CD14-positive monocyte (primary cell): ENCODE measurements around the gene HMG20B. TPM values are rescaled to one million over a fixed set of nuclear protein-coding genes. Genes with fewer than 3 reads are reported as not detected.

Experiments used
- DNase-seq, 3 donors: peaks; one replicate each; pipeline ENCODE4 v3.0.0-alpha.2; 2011 to 2022
- H2AFZ ChIP-seq: 2 replicates; pipeline ENCODE4 v1.6.0; 2012; ENCODE audit warnings: mild to moderate bottlenecking, low read depth, low read length, inconsistent platforms; ENCODE audit not compliant: insufficient read depth, poor library complexity, severe bottlenecking
- H3K27ac ChIP-seq, 2 donors: 1 replicate in 1 of 2; 2 replicates in 1 of 2; pipeline ENCODE4 v1.5.1; 2012 to 2013; ENCODE audit warnings: low read length in 2 of 2, control low read depth in 1 of 2, inconsistent platforms in 1 of 2, low read depth in 1 of 2, mild to moderate bottlenecking in 1 of 2
- H3K27me3 ChIP-seq, 2 donors: one replicate each; pipeline versions ENCODE4 v1.6.0 to v1.6.1; 2011 to 2013; ENCODE audit warnings: low read length in 2 of 2; ENCODE audit not compliant: control insufficient read depth in 2 of 2, insufficient read depth in 2 of 2
- H3K36me3 ChIP-seq, 2 donors: replicated peaks in 1 of 2; 1 replicate in 1 of 2; 2 replicates in 1 of 2; pipeline versions ENCODE4 v1.5.1 to v1.6.1; 2012 to 2013; ENCODE audit warnings: low read length in 2 of 2, control low read depth in 1 of 2, inconsistent platforms in 1 of 2, mild to moderate bottlenecking in 1 of 2; ENCODE audit not compliant: insufficient read depth in 2 of 2, control insufficient read depth in 1 of 2
- H3K4me1 ChIP-seq, 2 donors: 1 replicate in 1 of 2; 2 replicates in 1 of 2; pipeline versions ENCODE4 v1.5.1 to v1.6.1; 2012 to 2013; ENCODE audit warnings: low read length in 2 of 2, control low read depth in 1 of 2, inconsistent platforms in 1 of 2, mild to moderate bottlenecking in 1 of 2, moderate library complexity in 1 of 2; ENCODE audit not compliant: insufficient read depth in 2 of 2, control insufficient read depth in 1 of 2
- H3K4me2 ChIP-seq: replicated peaks from 2 replicates; pipeline ENCODE3; 2012; ENCODE audit warnings: low read length, moderate library complexity, mild to moderate bottlenecking; ENCODE audit not compliant: poor library complexity, severe bottlenecking; ENCODE audit errors: extremely low read depth
- H3K4me3 ChIP-seq, 3 experiments: fragments of 200-600 bp in 1 of 3; sonication (generic) in 1 of 3; replicated peaks in 1 of 3; 1 replicate in 2 of 3; 2 replicates in 1 of 3; pipeline ENCODE4 v1.5.1; 2011 to 2013; ENCODE audit warnings: low read length in 3 of 3, mild to moderate bottlenecking in 3 of 3, control low read depth in 2 of 3, low read depth in 2 of 3, inconsistent platforms in 1 of 3, moderate library complexity in 1 of 3
- H3K79me2 ChIP-seq: 2 replicates; pipeline ENCODE4 v1.6.0; 2012; ENCODE audit warnings: mild to moderate bottlenecking, control low read depth, inconsistent platforms, low read length, moderate library complexity; ENCODE audit not compliant: insufficient read depth
- H3K9ac ChIP-seq: 2 replicates; pipeline ENCODE4 v1.6.0; 2017; ENCODE audit warnings: low read length, mild to moderate bottlenecking; ENCODE audit not compliant: insufficient read depth, poor library complexity, severe bottlenecking
- H3K9me3 ChIP-seq, 2 donors: replicated peaks in 1 of 2; 1 replicate in 1 of 2; 2 replicates in 1 of 2; pipeline versions ENCODE4 v1.5.1 to v1.6.1; 2012 to 2013; ENCODE audit warnings: low read length in 2 of 2, control low read depth in 1 of 2; ENCODE audit not compliant: control insufficient read depth in 1 of 2, insufficient read depth in 1 of 2
- H4K20me1 ChIP-seq: 2 replicates; pipeline ENCODE4 v1.6.0; 2012; ENCODE audit warnings: mild to moderate bottlenecking, low read length, control low read depth, moderate library complexity; ENCODE audit not compliant: insufficient read depth
- H3K27ac Mint-ChIP-seq, 7 donors: one replicate each; pipeline ENCODE4 v1.8.0; 2020; ENCODE audit warnings: mild to moderate bottlenecking in 7 of 7, mixed read lengths in 7 of 7, moderate library complexity in 6 of 7, inconsistent platforms in 2 of 7
- H3K27me3 Mint-ChIP-seq, 3 donors: one replicate each; pipeline ENCODE4 v1.8.0; 2021 to 2022; ENCODE audit warnings: low read depth in 3 of 3, mild to moderate bottlenecking in 3 of 3, mixed read lengths in 3 of 3, moderate library complexity in 3 of 3, inconsistent platforms in 1 of 3
- H3K36me3 Mint-ChIP-seq, 2 donors: one replicate each; pipeline ENCODE4 v1.8.0; 2020; ENCODE audit warnings: mixed read lengths in 2 of 2, inconsistent platforms in 1 of 2, mild to moderate bottlenecking in 1 of 2
- H3K4me1 Mint-ChIP-seq: one replicate; pipeline ENCODE4 v1.8.0; 2020; ENCODE audit warnings: mild to moderate bottlenecking, mixed read lengths
- H3K4me3 Mint-ChIP-seq, 2 donors: one replicate each; pipeline ENCODE4 v1.8.0; 2020; ENCODE audit warnings: mild to moderate bottlenecking in 2 of 2, mixed read lengths in 2 of 2, moderate library complexity in 1 of 2
- H3K9me3 Mint-ChIP-seq, 7 donors: one replicate each; pipeline ENCODE4 v1.8.0; 2020 to 2022; ENCODE audit warnings: mixed read lengths in 7 of 7, mild to moderate bottlenecking in 6 of 7, moderate library complexity in 6 of 7, inconsistent platforms in 2 of 7
- CTCF ChIP-seq: fragments of 200-600 bp; IDR thresholded peaks from one replicate; pipeline ENCODE4 v1.8.0; 2022; ENCODE audit warnings: antibody characterized with exemption, mild to moderate bottlenecking
- WGBS: methylation state at CpG from one replicate; pipeline ENCODE4 v1.1.5; 2013; ENCODE audit warnings: missing lambda C conversion rate; ENCODE audit not compliant: insufficient coverage; 5-methylcytosine and 5-hydroxymethylcytosine counted together
- intact Hi-C, 2 donors: fragments of 100-400 bp; cut with micrococcal nuclease; formaldehyde crosslinking; loops; one replicate each; pipeline versions ENCODE4 v1.15.0 to v1.15.1; 2023
- polyA minus RNA-seq: library from RNA; depleted of rRNA, polyadenylated mRNA; stranded (reverse); fragments of >200 nt; gene quantifications from 2 replicates; pipeline ENCODE4 v1.2.3, GENCODE V29; 2012
- polyA plus RNA-seq, 3 donors: library from polyadenylated mRNA; depleted of rRNA in 1 of 3; unstranded in 2 of 3; stranded (reverse) in 1 of 3; fragments of 300-500 nt in 2 of 3; fragments of >200 nt in 1 of 3; fragmentation: Illumina TruSeq in 2 of 3; gene quantifications; 1 replicate in 2 of 3; 2 replicates in 1 of 3; pipeline ENCODE4 v1.2.3, GENCODE V29; 2012 to 2021
- total RNA-seq, 12 experiments: library from RNA in 1 of 12; stranded (reverse) in 1 of 12; fragments of 120-200 nt in 1 of 12; gene quantifications; one replicate each; pipeline ENCODE4 v1.2.4 and lab custom pipeline; 2013 to 2026; ENCODE audit warnings: mixed read lengths in 6 of 12, inconsistent platforms in 1 of 12

Gene HMG20B
- total RNA-seq (2013), result 63.7 TPM
- 10 to 100 TPM; 52.4 to 58.8 (median 56.5) TPM for polyA plus RNA-seq
- polyA minus RNA-seq, result 55.8 and 62.9 TPM in 2 replicates
- total RNA-seq (lab: John Stamatoyannopoulos, UW), result 7.8 to 31.5 (median 28.7) reads per million in 11 experiments

DNA sequence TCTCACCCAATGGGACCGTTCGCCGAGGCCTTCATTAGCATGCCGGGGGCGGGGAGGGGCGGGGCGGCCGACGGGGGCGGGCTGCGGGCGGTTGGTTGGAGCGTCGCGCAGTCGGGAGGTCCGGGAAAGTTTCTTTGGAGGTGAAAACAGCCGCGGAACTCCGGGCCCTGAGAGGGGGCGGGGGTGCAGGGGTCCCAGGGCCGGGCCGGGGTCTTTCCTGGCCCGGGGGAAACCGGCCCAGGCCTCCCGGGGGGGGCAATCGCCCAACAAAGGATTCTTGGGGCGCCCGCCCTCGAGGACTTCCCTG lies at the start of gene HMG20B:
TSS of gene HMG20B (plus strand) at position 90 of the 307 bp plus-strand sequence. CDS start 366 bp downstream, outside the sequence.
- peaks cover 30 to 44% of the 10 kb centered on the region in 2 donors for H3K4me1 ChIP-seq
- Mint-ChIP-seq H3K4me1 (peaks cover 35% of the 10 kb centered on the region), H3K9me3 (peaks cover 0 to 6% (median 3%) of the 10 kb centered on the region in 7 donors), H3K27me3 (peaks cover 0 to 2% (median 2%) of the 10 kb centered on the region in 3 donors), H3K4me3 (peak within 1 kb of the TSS; percentile 80 to 83), H3K36me3 (peaks cover 8 to 26% of the 10 kb centered on the region in 2 donors), H3K27ac (peak within 1 kb of the TSS; percentile 63 to 94 (median 86))
- DNase-seq, result no peak
- peak within 1 kb of the TSS; percentile 57 to 82 for H3K27ac ChIP-seq
- no peak for TF ChIP-seq CTCF
- H3K4me3 ChIP-seq, result peak within 1 kb of the TSS; percentile 55 to 91 (median 88)
- WGBS, result 0% methylated on average over 24 of the region's 30 CpGs
- intact Hi-C loops, result loop anchor here (2.0 to 5.0 kb wide), 3 partner anchors 16 to 66 kb away; partner anchors contain the start of genes MFSD12 (in 2 of the 2), CACTIN (in 1 of the 2) and FZR1 (in 1 of the 2)
- peaks cover 0 to 4% of the 10 kb centered on the region in 2 donors for H3K36me3 ChIP-seq
- H3K9ac ChIP-seq, result peak within 1 kb of the TSS; percentile 76
- H4K20me1 ChIP-seq, result no peaks in the 10 kb centered on the region
- H3K9me3 ChIP-seq, result no peaks in the 10 kb centered on the region
- peak within 1 kb of the TSS; percentile 94 for H2AFZ ChIP-seq
- H3K27me3 ChIP-seq, result no peaks in the 10 kb centered on the region
- peaks cover 9% of the 10 kb centered on the region for H3K79me2 ChIP-seq
- peak within 1 kb of the TSS; percentile 99 for H3K4me2 ChIP-seq

DNA sequence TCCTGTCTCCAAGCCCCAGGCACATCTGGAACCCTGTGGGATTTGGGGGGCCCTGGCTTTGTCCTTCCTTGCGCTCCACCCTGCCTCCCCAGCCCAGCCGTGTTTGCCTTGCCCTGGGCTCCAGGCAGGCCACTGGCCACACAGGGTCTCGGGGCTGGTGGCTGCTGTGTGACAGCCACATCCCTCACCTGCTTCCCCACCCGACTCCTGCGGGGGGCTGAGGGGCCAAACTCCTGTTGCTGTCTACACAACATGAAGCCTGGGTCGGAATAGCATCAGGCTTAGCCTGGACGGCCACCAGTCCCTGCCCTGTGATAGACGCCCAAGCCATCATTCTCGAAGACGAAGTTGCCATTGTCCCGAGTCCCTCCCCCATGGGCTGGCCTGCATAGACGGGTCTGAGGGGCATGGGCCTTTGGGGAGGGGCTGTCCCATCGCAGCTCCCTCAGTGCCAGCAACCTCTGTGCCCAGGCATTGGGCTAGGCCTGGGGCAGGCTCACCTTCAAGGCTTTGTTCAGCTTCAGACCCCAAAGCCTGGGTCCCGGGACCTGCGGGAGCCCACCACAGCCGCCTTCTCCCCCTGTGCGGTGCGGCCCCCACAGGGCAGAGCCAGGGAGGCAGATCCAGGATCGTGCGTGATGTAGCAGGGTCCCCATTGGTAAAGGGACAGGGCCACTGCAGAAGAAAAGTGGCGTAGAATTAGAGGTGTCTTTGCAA lies 49.2 kb upstream of the HMG20B start:
- H3K27ac Mint-ChIP-seq, result peak overlapping the region in 1 of 7 donors; percentile 58
- DNase-seq, result no peak
- Histone ChIP-seq H3K9me3 (no peaks in the 10 kb centered on the region), H3K4me3 (no peak overlapping the region), H3K9ac (no peak overlapping the region), H3K4me1 (no peaks in the 10 kb centered on the region), H3K79me2 (peaks cover 54% of the 10 kb centered on the region), H2AFZ (no peak overlapping the region), H3K27me3 (no peaks in the 10 kb centered on the region), H3K4me2 (no peak overlapping the region), H3K36me3 (peaks cover 76 to 92% of the 10 kb centered on the region in 2 donors), H3K27ac (no peak overlapping the region), H4K20me1 (peaks cover 75% of the 10 kb centered on the region)
- intact Hi-C loops, result no loop called here
- H3K27me3 Mint-ChIP-seq, result peaks cover 0 to 1% (median 0%) of the 10 kb centered on the region in 3 donors
- WGBS, result 97% methylated on average over 20 of the region's 21 CpGs
- no peak overlapping the region for H3K4me3 Mint-ChIP-seq
- peaks cover 0 to 2% (median 0%) of the 10 kb centered on the region in 7 donors for H3K9me3 Mint-ChIP-seq
- TF ChIP-seq CTCF, result no peak
- peaks cover 41 to 74% of the 10 kb centered on the region in 2 donors for H3K36me3 Mint-ChIP-seq
- no peaks in the 10 kb centered on the region for H3K4me1 Mint-ChIP-seq
